BE2C (cell line): Measurements from ENCODE around the gene KRT33A. TPM values are rescaled to one million over a fixed set of nuclear protein-coding genes. Genes with fewer than 3 reads are reported as not detected.
"Not testable (repeated sequence)": the region's sequence is repeated elsewhere in the genome, so short reads cannot be mapped to it uniquely, and the experiment has no call there.

Experiments used
- DNase-seq: peaks from one replicate; pipeline ENCODE4 v3.0.0-alpha.2; 2020
- H3K27me3 ChIP-seq: fragments of 250-450 bp; sonication (Bioruptor Pico); 2 replicates; pipeline ENCODE4 v1.5.1; 2020; ENCODE audit warnings: mild to moderate bottlenecking
- H3K36me3 ChIP-seq: fragments of 250-450 bp; sonication (Bioruptor Pico); 2 replicates; pipeline ENCODE4 v1.5.1; 2020; ENCODE audit warnings: mild to moderate bottlenecking
- H3K4me1 ChIP-seq: fragments of 250-450 bp; sonication (Bioruptor Pico); 2 replicates; pipeline ENCODE4 v1.5.1; 2020
- H3K4me3 ChIP-seq: 2 replicates; pipeline ENCODE4 v1.5.1; 2011; ENCODE audit warnings: low read depth, low read length
- H3K9me3 ChIP-seq: fragments of 250-450 bp; sonication (Bioruptor Pico); 2 replicates; pipeline ENCODE4 v1.5.1; 2020
- polyA plus RNA-seq: library from polyadenylated mRNA; unstranded; fragments of >200 nt; gene quantifications from one replicate; pipeline ENCODE4 v1.2.1, GENCODE V29; 2012; ENCODE audit warnings: low read depth, missing spikeins; ENCODE audit not compliant: insufficient read length, insufficient read depth
- TF ChIP-seq, protein P1 (sequence below): IDR thresholded peaks from 2 replicates; pipeline ENCODE4 v1.5.1; 2012; ENCODE audit warnings: mild to moderate bottlenecking, low read depth, low read length

Gene KRT33A
- not detected for polyA plus RNA-seq

DNA sequence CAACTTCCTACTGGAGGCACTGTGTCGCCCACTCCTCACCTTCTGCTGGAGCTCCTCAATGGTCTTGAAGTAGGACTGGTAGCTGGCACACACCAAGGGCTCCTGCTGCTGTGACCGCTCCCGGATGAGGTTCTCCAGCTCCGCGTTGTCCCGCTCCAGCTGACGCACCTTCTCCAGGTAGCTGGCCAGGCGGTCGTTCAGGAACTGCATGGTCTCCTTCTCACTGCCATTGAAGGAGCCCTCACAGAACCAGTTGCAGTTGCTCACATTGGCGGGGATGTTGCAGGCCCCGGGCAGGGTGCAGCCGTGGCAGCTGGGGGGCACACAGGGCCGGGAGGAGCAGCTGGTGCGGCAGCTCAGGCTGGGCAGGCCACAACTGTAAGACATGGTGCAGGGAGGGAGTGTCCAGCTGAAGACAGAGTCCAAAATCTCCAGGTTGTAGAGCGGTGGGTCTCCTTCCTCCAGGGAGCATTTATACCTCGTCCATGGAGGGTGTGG lies at the start of gene KRT33A:
TSS of gene KRT33A (minus strand) at position 448 of the 498 bp plus-strand sequence. CDS start at position 387, 61 bp downstream.
- peaks cover 14% of the 10 kb centered on the region for H3K27me3 ChIP-seq
- not testable (repeated sequence) for H3K36me3 ChIP-seq, H3K4me1 ChIP-seq, H3K4me3 ChIP-seq, DNase-seq, H3K9me3 ChIP-seq

DNA sequence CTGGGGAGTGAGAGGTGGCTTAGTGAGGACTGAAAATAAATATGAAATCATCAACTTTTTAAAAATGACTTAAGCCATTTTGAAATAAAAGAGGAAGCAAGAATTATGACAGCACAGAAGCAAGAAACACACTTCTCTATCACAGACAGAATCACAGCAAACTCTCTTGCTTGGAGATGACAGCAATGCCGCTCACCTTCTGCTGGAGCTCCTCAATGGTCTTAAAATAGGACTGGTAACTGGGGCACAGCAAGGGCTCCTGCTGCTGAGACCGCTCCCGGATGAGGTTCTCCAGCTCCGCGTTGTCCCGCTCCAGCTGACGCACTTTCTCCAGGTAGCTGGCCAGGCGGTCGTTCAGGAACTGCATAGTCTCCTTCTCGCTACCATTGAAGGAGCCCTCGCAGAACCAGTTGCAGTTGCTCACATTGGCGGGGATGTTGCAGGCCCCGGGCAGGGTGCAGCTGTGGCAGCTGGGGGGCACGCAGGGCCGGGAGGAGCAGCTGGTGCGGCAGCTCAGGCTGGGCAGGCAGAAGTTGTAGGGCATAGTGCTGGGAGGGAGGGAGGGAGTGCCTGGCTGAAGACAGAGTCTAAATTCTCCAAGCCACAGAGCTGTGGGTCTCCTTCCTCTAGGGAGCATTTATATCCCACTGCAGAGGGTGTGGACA lies 46.5 kb upstream of the KRT33A start, which contains the start of gene KRT31:
TSS of gene KRT31 (minus strand) at position 613 of the 665 bp plus-strand sequence. CDS start at position 544, 69 bp downstream.
- no peaks in the 10 kb centered on the region for H3K9me3 ChIP-seq
- no peaks in the 10 kb centered on the region for H3K36me3 ChIP-seq
- no peaks in the 10 kb centered on the region for H3K4me1 ChIP-seq
- TF ChIP-seq, protein P1, sequence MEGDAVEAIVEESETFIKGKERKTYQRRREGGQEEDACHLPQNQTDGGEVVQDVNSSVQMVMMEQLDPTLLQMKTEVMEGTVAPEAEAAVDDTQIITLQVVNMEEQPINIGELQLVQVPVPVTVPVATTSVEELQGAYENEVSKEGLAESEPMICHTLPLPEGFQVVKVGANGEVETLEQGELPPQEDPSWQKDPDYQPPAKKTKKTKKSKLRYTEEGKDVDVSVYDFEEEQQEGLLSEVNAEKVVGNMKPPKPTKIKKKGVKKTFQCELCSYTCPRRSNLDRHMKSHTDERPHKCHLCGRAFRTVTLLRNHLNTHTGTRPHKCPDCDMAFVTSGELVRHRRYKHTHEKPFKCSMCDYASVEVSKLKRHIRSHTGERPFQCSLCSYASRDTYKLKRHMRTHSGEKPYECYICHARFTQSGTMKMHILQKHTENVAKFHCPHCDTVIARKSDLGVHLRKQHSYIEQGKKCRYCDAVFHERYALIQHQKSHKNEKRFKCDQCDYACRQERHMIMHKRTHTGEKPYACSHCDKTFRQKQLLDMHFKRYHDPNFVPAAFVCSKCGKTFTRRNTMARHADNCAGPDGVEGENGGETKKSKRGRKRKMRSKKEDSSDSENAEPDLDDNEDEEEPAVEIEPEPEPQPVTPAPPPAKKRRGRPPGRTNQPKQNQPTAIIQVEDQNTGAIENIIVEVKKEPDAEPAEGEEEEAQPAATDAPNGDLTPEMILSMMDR, result no peak
- peaks cover 7% of the 10 kb centered on the region for H3K27me3 ChIP-seq
- H3K4me3 ChIP-seq, result no peak within 1 kb of the TSS
- DNase-seq, result no peak

DNA sequence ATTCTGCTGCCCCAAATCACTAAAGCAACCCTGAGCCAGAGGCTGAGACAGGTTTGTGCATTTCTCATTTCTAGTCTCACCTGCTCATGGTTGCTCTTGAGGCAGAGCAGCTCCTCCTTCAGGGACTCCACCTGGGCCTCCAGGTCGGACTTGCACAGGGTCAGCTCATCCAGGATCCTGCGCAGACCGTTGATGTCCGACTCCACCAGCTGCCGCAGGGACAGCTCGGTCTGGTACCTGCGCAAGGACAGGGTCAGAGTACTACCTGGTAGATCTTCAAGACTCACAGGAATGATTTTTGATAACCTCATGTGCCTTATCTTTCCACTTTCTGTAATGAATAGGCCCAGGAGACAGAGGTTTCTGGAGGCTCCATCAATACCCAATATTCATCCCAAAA lies 45.7 kb upstream of the KRT33A start:
- Histone ChIP-seq H3K4me1 (no peaks in the 10 kb centered on the region), H3K27me3 (peaks cover 7% of the 10 kb centered on the region), H3K36me3 (no peaks in the 10 kb centered on the region), H3K4me3 (no peak overlapping the region), H3K9me3 (no peaks in the 10 kb centered on the region)
- TF ChIP-seq, protein P1, result no peak
- no peak for DNase-seq

DNA sequence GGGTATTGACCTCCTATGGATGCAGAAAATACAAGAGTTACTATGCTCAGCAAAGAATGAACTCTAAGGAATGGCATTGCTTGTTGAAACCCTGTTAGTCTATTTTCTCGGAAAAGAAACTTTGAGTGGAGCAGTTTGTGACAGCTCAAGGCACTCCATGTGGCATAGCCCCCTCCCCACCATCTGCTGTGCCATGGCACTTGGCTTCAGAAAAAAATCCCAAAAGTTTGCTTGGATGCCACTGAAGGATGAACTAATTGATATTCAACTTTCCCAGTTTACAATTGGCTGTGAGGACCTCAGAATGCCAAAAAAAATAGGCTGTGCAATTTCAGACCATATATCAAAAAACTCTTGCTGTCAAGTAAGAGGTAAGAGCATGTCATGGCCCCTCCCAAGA lies 45.0 kb upstream of the KRT33A start:
- TF ChIP-seq, protein P1, result no peak
- no peak for DNase-seq
- Histone ChIP-seq H3K4me3 (no peak overlapping the region), H3K27me3 (peaks cover 7% of the 10 kb centered on the region), H3K4me1 (no peaks in the 10 kb centered on the region), H3K9me3 (no peaks in the 10 kb centered on the region), H3K36me3 (no peaks in the 10 kb centered on the region)

DNA sequence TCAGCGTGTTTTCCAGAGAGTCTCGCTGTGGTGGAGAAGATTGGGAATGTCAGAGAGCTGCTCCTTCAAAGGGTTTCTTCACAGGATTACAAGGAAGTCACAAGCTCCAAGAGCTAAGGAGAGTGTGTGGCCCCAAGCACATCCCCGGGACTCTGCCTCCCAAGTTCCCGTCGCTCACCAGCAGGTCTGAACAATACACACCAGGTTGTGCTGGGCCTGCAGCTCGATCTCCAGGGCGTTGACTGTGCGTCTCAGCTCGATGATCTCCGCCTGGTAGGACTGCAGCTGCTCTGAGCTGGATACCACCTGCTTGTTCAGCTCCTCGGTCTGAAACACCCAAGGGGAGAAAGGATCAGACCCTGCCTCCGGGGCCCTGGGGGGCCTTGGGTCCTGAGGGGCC lies 44.4 kb upstream of the KRT33A start:
- H3K9me3 ChIP-seq, H3K4me3 ChIP-seq, DNase-seq: not testable (repeated sequence)

DNA sequence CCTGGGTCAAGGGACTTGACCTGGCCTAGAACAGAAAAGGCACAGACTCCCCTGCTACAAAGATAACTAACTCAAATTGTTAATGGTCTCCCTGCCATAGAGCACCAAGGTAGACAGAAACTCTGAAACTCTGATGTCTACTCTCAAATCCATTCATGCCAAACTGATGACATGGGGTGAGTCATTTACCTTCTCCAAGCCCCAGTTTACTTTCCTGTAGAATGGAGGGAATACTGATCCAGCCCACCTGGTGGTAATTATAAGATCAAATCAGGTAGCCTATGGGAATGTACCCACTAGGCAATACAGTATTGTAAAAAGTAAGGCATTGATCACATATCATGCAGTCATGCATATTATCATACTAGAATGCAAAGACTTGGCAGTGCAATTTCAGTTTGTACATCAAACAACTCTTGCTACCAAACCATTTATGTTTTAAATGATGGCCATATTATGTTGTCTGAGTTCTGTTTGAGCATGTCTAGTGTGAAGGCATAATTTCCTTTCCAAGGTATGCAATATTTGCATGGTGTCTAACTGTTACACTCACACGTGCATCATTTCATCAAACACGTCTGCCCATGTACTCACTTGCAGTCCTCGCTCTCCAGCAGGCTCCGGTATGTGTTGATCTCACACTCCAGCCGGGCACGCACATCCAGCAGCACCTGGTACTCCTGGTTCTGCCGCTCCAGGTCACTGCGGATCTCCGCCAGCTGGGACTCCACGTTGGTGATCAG lies 43.8 kb upstream of the KRT33A start:
- Histone ChIP-seq H3K27me3 (peaks cover 7% of the 10 kb centered on the region), H3K36me3 (no peaks in the 10 kb centered on the region), H3K4me3 (no peak overlapping the region), H3K9me3 (no peaks in the 10 kb centered on the region), H3K4me1 (no peaks in the 10 kb centered on the region)
- DNase-seq, result no peak
- TF ChIP-seq, protein P1, result no peak

More for the DNA sequence above, 44.4 kb upstream of the KRT33A start:
- not testable (repeated sequence) for H3K36me3 ChIP-seq, H3K27me3 ChIP-seq, H3K4me1 ChIP-seq

DNA sequence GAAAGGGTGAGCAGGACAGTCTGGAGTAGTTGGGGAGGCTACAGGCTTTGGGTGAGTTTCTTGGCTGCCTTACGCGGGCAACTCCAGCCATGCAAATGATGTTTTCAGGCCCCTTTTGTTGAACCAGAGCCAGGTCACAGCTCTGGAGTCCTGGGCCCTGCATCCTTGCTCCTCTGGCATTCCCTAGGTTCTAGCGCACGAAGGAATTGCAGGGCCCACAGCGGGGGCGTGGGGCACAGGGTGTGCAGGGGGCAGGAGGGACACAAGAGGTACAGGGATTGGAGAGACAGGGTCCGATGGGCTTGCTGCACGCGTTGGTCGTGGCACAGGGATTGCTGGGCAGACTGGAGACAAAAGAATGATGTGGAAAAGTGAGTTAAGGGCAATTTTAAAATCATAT lies 43.2 kb upstream of the KRT33A start:
- no peak overlapping the region for H3K4me3 ChIP-seq
- H3K9me3 ChIP-seq, result no peaks in the 10 kb centered on the region
- no peaks in the 10 kb centered on the region for H3K4me1 ChIP-seq
- H3K27me3 ChIP-seq, result peaks cover 7% of the 10 kb centered on the region
- H3K36me3 ChIP-seq, result no peaks in the 10 kb centered on the region
- TF ChIP-seq, protein P1, result no peak
- no peak for DNase-seq
